GM19035 (cell line): ENCODE measurements around the gene GNG2.

Source experiments
- ATAC-seq: cut with Tn5 transposase; IDR thresholded peaks from one replicate; pipeline ENCODE4 v1.9.1; 2021; ENCODE audit not compliant: unreplicated experiment

Gene GNG2

DNA sequence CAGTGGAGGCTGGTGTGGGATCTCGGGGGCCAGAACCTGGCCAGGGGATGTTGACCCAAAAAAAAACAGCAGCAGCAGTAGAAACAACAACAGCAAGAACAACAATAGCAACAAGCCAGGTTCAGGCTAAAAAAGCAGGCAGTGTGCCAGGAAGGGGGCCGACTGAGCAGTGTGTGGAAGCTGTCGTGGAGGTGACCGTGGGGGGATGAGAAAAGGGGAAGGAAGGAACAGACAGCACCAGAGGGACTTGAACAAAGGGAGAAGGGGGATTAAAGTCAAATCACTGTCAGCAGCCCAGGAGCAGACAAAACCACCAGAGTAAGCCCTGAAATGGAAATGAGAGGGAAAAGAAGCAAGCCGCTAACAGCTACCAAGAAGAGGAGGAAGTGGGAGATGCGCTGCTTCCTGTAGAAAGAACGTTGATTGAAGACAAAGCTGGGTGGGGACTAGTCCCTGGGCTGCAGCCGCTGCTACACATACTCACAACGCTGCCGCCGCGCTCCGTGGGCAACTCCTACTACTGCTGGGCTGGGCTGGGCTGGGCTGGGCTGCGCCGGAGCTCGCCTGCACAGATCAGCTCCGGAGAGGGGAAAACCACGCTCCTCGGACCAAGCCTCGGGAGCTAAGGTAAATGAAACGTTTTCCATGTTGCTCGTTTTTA, at the start of gene GNG2:
TSS of gene GNG2 (plus strand) at position 449 of the 661 bp plus-strand sequence. CDS start 90,067 bp downstream, outside the sequence.
- peak; percentile 85 for ATAC-seq

DNA sequence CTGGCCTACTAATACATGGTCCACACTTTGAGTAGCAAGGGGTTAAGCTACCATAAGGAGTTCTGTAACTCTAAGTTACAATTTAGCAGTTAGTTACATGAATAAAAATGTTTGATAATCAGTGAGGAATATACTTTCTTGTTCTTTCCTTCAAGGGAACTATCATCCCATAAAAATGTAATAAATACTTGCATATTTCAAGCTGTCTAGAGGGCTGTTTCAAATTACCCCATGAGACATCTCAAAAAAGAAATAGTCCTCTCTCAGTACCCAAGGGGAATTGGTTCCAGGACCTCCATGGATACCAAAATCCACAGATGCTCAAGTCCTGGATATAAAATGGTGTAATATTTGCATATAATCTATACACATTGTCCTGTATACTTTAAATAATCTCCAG, 48.7 kb upstream of the GNG2 start:
- ATAC-seq = no peak

DNA sequence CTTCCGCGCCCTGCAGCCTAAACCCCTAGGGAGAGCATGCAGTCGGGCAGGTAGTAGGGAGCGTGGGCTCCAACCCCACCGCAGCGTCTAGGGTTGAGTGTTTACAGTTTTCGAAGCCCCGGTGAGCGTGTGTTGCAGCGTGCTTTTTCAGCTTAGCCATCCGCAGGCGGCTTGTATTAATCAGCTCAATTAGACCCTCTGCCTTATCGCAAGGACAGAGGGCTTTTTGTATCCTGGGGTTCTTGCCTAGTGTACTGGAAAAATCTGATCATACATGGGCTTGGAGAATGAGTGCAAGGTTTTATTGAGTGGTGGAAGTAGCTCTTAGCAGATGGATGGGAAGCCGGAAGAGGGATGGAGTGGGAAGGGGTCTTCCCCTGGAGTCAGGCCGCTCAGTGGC, 44.4 kb upstream of the GNG2 start:
- ATAC-seq = no peak

GRCh38 chr14:51817326-51817725, 43.1 kb upstream of the GNG2 start:
- no peak for ATAC-seq

DNA sequence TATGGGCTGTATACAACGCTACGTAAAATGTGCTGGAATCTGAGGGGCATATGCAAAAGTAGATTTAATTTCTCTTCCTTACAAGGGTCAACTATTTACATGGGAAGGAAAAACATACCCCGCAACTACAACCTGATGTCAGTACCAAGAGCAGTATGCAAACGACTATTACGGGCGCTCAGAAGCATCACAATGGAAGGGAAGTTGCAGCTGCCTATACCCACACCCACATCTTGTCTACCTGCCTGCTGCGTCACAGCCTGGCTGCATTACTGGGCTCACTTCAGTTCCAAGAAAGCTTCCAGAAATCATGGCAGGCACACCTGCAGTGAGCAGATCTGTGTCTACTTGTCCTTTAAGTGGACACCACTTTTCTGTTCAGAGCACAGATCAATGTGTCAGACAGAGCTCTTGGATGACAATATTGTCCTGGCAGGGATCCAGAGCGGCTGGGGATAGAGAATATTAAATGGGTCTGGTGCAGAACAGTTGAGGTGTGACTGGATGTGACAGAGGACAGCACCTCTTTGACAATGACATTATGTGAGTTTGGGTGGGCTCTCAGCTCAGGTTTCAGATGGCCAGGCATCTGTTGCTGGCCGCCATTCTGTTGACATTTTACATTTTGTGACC, 41.5 kb upstream of the GNG2 start:
- no peak for ATAC-seq

GRCh38 chr14:51821822-51822221, 38.6 kb upstream of the GNG2 start:
- ATAC-seq = no peak

- ATAC-seq = no peak
Measured at GRCh38 chr14:51822499-51822898, 37.9 kb upstream of the GNG2 start.

GRCh38 chr14:51823706-51824105, 36.7 kb upstream of the GNG2 start:
- no peak for ATAC-seq

DNA sequence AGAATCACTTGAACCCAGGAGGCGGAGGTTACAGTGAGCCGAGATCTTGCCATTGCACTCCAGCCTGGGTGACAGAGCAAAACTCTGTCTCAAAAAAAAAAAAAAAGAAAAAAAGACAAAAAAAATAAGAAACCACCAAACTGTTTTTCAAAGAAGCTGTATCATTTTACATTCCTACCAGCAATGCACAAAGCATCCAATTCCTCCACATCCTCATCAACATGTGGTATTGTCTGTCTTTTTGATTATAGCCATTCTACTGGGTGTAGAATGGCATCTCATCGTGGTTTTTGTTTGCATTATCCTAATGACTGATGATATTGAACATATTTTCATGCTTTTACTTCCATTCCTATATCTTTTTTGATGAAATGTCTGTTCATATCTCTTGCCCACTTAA, 36.2 kb upstream of the GNG2 start:
- ATAC-seq = no peak

- ATAC-seq = no peak
Measured at GRCh38 chr14:51825926-51826325, 34.5 kb upstream of the GNG2 start.

DNA sequence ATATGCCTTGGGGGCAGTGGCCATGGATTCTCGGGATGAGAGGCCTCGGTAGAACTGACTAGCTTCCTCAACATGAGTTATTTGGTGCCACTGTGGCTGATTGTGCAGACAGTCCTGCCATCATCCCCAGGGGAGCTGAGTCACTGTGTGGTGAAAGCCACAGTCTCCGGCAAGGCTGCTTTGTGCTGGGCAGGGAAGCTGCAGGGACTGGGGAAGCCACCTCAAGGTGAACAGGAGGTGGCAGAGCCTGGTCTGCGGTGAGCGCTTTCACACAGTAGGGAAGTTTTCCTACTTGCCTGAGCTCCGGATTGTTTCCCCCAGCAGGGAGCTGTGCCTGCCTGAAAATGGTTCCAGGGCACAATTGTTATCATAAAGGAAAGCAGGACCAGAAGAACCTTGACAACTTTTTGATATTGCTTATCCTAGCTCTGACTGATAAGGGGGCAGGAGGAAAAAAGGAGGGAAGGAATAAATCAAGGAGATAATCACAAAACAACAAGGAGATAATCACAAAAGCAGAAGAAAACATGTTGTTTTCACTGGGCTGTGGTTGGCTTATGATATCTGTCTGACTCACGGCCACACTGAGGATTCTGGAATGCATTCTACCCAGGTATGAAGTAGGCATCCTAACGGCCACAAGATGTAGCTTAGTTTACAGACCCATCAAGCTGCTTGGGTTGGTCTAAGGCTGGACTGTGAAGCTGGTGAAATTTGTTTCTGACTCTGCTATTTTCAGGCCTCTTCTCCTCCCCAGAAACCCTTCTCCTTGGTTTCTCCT, 32.2 kb upstream of the GNG2 start:
- ATAC-seq = peak; percentile 85

- no peak for ATAC-seq
Measured at GRCh38 chr14:51834240-51834639, 26.2 kb upstream of the GNG2 start.

DNA sequence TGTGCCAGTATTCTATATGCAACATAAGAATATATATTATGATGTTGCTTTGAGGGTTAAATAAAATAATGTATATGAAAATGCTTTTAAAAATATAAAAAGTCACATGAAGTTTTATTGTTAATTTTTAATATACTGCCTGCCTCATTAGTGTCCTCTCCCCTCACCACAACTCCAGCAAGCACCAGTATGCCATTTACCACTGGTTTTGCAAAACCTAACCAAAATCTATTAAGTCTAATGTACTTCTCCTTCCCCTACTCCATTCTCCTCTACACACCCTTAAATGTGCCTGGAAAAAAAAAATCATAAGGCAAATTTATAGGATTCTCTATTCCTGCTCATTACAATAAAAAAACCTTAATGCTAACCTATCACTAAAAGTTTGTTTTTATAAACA, 24.0 kb upstream of the GNG2 start:
- ATAC-seq = no peak

- ATAC-seq = no peak
Measured at GRCh38 chr14:51844081-51844881, 16.1 kb upstream of the GNG2 start.

DNA sequence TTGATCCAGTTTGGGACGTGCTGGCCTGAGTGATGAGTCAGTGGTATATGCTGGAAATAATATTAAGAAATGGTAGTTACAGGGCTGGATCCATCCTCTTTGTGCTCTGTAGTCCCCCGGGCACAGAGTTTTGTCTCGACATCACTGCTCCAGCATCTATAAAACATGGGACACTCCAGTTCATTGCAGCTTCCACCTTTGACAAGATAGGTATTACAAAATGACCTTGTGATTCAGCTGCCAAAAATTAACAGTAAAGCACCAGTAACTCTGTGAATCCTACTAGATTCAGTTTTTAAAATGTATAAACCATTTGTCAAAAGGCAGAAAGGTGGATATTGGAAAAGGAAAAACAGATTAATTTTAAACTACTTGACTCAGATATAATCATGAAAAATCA, 14.6 kb upstream of the GNG2 start:
- ATAC-seq = no peak

DNA sequence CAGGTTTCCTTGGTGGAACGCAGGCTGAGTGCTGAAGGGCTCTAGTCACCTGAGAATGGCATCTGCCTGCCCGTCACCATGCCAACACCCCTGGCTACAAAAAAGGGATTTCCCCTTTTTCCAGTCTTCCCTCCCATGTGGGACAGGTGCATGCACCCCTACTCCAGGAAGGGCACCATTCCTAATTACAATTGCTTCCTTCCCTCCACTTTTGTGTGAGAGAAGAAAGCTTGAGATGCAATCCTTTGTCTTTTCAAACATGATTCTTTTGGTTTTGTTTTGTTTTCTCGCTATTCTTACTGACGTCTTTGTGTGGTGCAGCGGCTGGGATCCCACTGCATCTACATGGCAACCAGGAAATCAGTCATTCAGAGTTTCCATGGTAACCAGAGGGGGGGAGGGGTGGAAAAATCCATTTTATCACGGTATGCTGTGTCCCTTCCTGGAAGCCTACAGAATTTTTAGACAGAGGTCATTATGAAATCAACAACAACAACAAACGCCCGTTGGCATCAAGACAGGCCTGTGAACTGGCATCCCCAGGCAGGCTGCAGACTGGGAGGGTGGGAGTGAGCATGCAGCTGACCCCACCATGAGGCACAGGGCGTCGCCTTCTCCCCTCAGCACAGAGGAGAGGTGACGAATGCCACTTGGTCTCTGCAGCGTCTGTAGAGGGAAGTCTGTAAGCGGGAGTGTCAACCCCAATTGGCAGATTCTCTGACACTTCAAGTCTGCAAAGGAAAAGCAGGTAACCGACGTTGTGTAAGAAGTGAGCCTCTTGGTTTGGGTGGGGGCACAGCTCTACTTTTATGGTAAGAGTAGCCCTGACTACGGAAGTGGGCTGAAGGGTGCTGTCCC, 13.6 kb upstream of the GNG2 start:
- peak; percentile 81 for ATAC-seq

GRCh38 chr14:51847489-51847796, 13.0 kb upstream of the GNG2 start:
- no peak for ATAC-seq

- ATAC-seq = no peak
Measured at GRCh38 chr14:51848120-51848519, 12.3 kb upstream of the GNG2 start.

DNA sequence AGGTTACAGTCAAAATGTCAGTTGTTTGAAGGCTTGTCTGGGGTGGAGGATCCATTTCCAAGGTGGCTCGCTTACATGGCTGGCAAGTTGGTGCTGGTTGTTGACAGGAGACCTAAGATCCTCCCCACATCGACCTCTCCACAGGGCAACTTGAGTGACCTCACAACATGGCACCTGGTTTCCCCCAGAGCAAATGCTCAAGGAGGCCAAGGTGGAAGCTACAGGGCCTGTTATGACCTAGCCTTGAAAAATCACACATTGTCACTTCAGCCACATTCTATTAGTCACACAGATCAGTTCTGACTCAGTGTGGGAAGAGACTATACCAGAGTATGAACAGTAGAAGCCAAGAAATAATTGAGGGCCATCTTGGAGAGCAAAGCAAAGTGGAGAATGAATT, 11.3 kb upstream of the GNG2 start:
- ATAC-seq = no peak

DNA sequence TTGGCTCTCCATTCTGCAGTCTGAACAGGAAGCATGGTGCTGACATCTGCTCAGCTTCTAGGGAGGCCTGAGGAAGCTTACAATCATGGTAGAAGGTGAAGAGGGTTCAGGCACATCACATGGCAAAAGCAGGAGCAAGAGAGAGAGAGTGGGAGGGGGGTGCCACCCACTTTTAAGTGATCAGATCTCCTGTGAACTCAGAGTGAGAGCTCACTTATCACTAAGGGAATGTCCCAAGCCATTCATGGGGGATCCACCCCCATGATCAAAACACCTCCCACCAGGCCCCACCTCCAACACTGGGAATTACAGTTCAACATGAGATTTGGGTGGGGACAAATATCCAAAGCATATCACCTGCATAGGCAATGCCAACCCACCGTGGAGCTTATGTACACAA, 9.8 kb upstream of the GNG2 start:
- ATAC-seq = no peak

DNA sequence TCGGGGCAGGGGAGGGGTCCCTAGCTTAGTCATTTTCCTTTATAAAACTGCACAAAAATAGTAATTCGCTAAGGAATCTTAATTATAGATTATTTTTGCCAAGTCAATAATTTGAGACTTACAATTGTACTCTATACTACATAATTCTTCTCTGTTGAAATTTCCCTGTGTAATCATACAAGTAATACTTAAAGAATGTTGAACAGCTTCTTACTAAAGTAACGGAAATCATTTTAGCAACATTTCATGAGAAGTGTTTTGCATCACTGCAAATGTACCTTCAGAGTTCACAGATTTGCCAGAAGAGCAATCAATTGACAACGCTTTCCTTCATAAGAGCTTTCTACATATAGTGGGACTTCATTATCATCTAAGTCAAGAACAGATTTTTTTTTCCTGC, 7.9 kb upstream of the GNG2 start:
- no peak for ATAC-seq
